ENCODE results near the gene MYH14.

The MYH14 gene

GRCh38 chr19:50266041-50266440 lies 62.6 kb downstream of the MYH14 start:
- no peak for DNase-seq

GRCh38 chr19:50266896-50267295 lies 63.5 kb downstream of the MYH14 start:
- DNase-seq, result peak; percentile 71

- DNase-seq, result no peak
Measured at GRCh38 chr19:50268041-50268440, 64.6 kb downstream of the MYH14 start.

- no peak for DNase-seq
Measured at GRCh38 chr19:50268501-50268900, 65.1 kb downstream of the MYH14 start.

GRCh38 chr19:50269653-50270052 lies 66.2 kb downstream of the MYH14 start:
- no peak for DNase-seq

GRCh38 chr19:50272263-50272897 lies 69.0 kb downstream of the MYH14 start:
- DNase-seq, result no peak

- no peak for DNase-seq
Measured at GRCh38 chr19:50273821-50274220, 70.4 kb downstream of the MYH14 start.

- DNase-seq, result no peak
Measured at GRCh38 chr19:50275577-50276368, 72.4 kb downstream of the MYH14 start.

- no peak for DNase-seq
Measured at GRCh38 chr19:50276370-50277063, 73.1 kb downstream of the MYH14 start.

- DNase-seq, result no peak
Measured at GRCh38 chr19:50277966-50278580, 74.7 kb downstream of the MYH14 start.

GRCh38 chr19:50280074-50280473 lies 76.7 kb downstream of the MYH14 start:
- no peak for DNase-seq

- DNase-seq, result no peak
Measured at GRCh38 chr19:50280983-50281382, 77.6 kb downstream of the MYH14 start.

- no peak for DNase-seq
Measured at GRCh38 chr19:50281491-50281890, 78.1 kb downstream of the MYH14 start.

GRCh38 chr19:50285833-50286232 lies 82.4 kb downstream of the MYH14 start:
- DNase-seq, result no peak

GRCh38 chr19:50286443-50286842 lies 83.0 kb downstream of the MYH14 start:
- DNase-seq, result peak; percentile 19

- DNase-seq, result no peak
Measured at GRCh38 chr19:50287331-50287730, 83.9 kb downstream of the MYH14 start.

GRCh38 chr19:50288954-50289353 lies 85.5 kb downstream of the MYH14 start:
- no peak for DNase-seq

GRCh38 chr19:50290011-50290410 lies 86.6 kb downstream of the MYH14 start:
- peak; percentile 10 for DNase-seq

GRCh38 chr19:50290775-50291174 lies 87.4 kb downstream of the MYH14 start:
- DNase-seq, result no peak

- no peak for DNase-seq
Measured at GRCh38 chr19:50292216-50292827, 88.9 kb downstream of the MYH14 start.

GRCh38 chr19:50293263-50294004 lies 90.0 kb downstream of the MYH14 start:
- no peak for DNase-seq

GRCh38 chr19:50300051-50300450 lies 96.6 kb downstream of the MYH14 start:
- DNase-seq, result no peak

All from activated effector memory CD4-positive, alpha-beta T cell treated with anti-CD3 and anti-CD28 coated beads, Interleukin-2, amount 50 U/mL, for 16 hours (primary cell).